SJCRH30 (cell line): ENCODE data around the gene TNC. TPM values are rescaled to one million over a fixed set of nuclear protein-coding genes. Genes with fewer than 3 reads are reported as not detected.

Experiments
- DNase-seq, 2 experiments: peaks; one replicate each; pipeline ENCODE4 v3.0.0-alpha.2; 2015 to 2020
- H3K27ac ChIP-seq: fragments of 250-450 bp; sonication (Bioruptor Pico); 2 replicates; pipeline ENCODE4 v1.5.1; 2020; ENCODE audit warnings: mild to moderate bottlenecking, moderate library complexity
- H3K27me3 ChIP-seq: fragments of 250-450 bp; sonication (Bioruptor Pico); 2 replicates; pipeline ENCODE4 v1.5.1; 2020; ENCODE audit warnings: mild to moderate bottlenecking, moderate library complexity
- H3K36me3 ChIP-seq: fragments of 250-450 bp; sonication (Bioruptor Pico); 2 replicates; pipeline ENCODE4 v1.5.1; 2020; ENCODE audit warnings: mild to moderate bottlenecking, moderate library complexity
- H3K4me1 ChIP-seq: fragments of 250-450 bp; sonication (Bioruptor Pico); 2 replicates; pipeline ENCODE4 v1.5.1; 2020; ENCODE audit warnings: mild to moderate bottlenecking, moderate library complexity
- H3K4me3 ChIP-seq: fragments of 250-450 bp; sonication (Bioruptor Pico); 2 replicates; pipeline ENCODE4 v1.5.1; 2020; ENCODE audit warnings: mild to moderate bottlenecking, moderate library complexity
- H3K9me3 ChIP-seq: fragments of 250-450 bp; sonication (Bioruptor Pico); replicated peaks from 2 replicates; pipeline ENCODE4 v1.5.1; 2020; ENCODE audit warnings: mild to moderate bottlenecking, moderate library complexity
- total RNA-seq: library from RNA; depleted of rRNA; stranded (reverse); fragments of >200 nt; shearing (Covaris generic); gene quantifications from 2 replicates; pipeline ENCODE4 v1.2.3, GENCODE V29; 2014; rRNA removed

Gene TNC
- 181 and 189 TPM in 2 replicates for total RNA-seq

GRCh38 chr9:115117999-115118878, at the start of gene TNC:
TNC (minus strand) TSS chr9:115118157; CDS start chr9:115091018, 27,139 bp downstream.
- no peaks in the 10 kb centered on the region for H3K9me3 ChIP-seq
- DNase-seq = peak; percentile 99 to 100
- peak within 1 kb of the TSS; percentile 87 for H3K27ac ChIP-seq
- H3K4me3 ChIP-seq = peak within 1 kb of the TSS; percentile 60
- H3K27me3 ChIP-seq = no peaks in the 10 kb centered on the region
- H3K4me1 ChIP-seq = peaks cover 33% of the 10 kb centered on the region
- peaks cover 13% of the 10 kb centered on the region for H3K36me3 ChIP-seq

DNA sequence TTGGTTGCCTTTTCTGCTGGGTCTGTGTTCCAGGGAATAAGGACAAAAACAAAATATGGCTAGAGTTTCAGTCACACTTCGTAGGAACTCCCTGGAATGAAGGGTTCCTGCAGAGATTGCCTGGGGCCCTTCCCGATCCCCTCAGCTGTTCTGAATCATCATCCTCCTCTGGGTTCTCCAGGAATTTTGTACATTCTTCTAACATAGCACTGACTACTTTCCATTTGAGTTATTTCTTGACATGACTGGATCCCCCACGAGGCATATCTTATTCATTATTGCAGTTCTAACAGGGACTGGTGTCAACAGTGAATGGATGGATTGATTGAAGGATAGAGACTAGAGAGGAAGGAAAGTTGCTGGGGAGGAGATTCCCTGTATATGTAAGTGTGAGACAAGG, 49.2 kb upstream of the TNC start:
- no peak overlapping the region for H3K4me3 ChIP-seq
- no peaks in the 10 kb centered on the region for H3K36me3 ChIP-seq
- peaks cover 49% of the 10 kb centered on the region for H3K4me1 ChIP-seq
- H3K9me3 ChIP-seq = peaks cover 5% of the 10 kb centered on the region
- no peaks in the 10 kb centered on the region for H3K27me3 ChIP-seq
- DNase-seq = peak; percentile 93 to 97
- H3K27ac ChIP-seq = peak overlapping the region; percentile 67

- no peak for DNase-seq
- peaks cover 41% of the 10 kb centered on the region for H3K4me1 ChIP-seq
- peak overlapping the region; percentile 55 for H3K27ac ChIP-seq
- H3K4me3 ChIP-seq = no peak overlapping the region
- peaks cover 5% of the 10 kb centered on the region for H3K9me3 ChIP-seq
- H3K36me3 ChIP-seq = no peaks in the 10 kb centered on the region
- H3K27me3 ChIP-seq = no peaks in the 10 kb centered on the region
These were observed 47.3 kb upstream of the TNC start for GRCh38 chr9:115165233-115165632.

DNA sequence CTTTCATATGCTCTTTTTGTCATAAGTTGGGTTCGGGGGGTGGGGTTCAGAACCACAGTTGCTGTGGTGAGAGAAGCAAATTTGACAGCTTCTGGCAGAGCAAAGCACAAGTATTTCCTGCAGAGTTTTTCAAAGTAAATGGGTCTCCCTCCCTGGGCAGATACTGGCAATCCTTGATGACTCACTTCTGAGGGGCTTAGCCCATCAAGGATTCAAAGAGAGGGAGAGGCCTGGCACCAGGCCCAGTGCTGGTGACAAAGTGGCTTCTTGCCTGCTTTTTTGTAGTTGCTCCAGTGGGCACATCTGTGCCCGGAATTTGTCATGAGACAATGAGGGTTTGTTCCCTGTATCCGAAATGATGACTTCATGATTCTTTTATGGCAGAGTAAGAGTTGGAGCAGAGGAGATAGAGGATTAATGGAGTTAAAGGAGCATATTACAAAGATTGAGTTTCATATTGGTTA, 46.6 kb upstream of the TNC start:
- Histone ChIP-seq H3K36me3 (no peaks in the 10 kb centered on the region), H3K27ac (peak overlapping the region; percentile 55), H3K27me3 (no peaks in the 10 kb centered on the region), H3K4me3 (no peak overlapping the region), H3K9me3 (peaks cover 5% of the 10 kb centered on the region; the same call in 1 of the 2 replicates), H3K4me1 (peaks cover 41% of the 10 kb centered on the region)
- peak; percentile 98 to 99 for DNase-seq

DNA sequence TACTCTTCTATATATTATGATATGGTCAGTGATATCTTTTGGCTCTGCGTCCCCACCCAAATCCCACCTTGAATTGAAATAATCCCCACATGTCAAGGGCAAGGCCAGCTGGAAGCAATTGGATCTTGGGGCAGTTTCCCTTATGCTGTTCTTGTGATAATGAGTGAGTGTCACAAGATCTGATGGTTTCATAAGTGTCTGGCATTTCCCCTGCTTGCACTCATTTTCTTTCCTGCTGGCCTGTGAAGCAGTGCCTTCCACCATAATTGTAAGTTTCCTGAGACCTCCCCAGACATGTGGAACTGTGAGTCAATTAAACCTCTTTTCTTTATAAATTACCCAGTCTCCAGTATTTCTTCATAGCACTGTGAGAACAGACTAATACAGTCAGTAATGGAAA, 45.0 kb upstream of the TNC start:
- H3K4me1 ChIP-seq = peaks cover 36% of the 10 kb centered on the region
- no peaks in the 10 kb centered on the region for H3K36me3 ChIP-seq
- no peak overlapping the region for H3K27ac ChIP-seq
- H3K27me3 ChIP-seq = no peaks in the 10 kb centered on the region
- no peak for DNase-seq
- H3K9me3 ChIP-seq = peaks cover 5% of the 10 kb centered on the region; the same call in 1 of the 2 replicates
- no peak overlapping the region for H3K4me3 ChIP-seq

DNA sequence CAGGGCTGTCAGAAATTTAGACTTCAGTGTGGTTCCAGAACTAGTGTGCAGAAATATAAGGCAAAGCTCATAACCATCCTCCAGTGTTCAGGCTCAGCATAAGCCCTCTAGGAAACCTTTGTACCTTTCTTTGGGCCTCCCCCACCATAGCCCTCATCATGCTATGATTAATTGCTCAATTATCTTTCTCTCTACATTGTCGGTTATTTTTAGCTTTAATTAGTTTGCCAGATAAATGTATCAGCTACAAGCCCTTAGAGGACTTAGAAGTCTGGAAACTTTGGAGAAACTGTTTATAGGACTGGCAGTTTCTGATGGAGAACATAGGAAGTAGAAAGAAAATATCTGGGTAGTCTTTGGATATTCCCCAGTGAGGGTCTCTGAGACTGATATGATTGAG, 43.5 kb upstream of the TNC start:
- Histone ChIP-seq H3K4me1 (peaks cover 29% of the 10 kb centered on the region), H3K4me3 (no peak overlapping the region), H3K36me3 (no peaks in the 10 kb centered on the region), H3K9me3 (peaks cover 5% of the 10 kb centered on the region; the same call in 1 of the 2 replicates), H3K27me3 (no peaks in the 10 kb centered on the region), H3K27ac (no peak overlapping the region)
- DNase-seq = no peak

DNA sequence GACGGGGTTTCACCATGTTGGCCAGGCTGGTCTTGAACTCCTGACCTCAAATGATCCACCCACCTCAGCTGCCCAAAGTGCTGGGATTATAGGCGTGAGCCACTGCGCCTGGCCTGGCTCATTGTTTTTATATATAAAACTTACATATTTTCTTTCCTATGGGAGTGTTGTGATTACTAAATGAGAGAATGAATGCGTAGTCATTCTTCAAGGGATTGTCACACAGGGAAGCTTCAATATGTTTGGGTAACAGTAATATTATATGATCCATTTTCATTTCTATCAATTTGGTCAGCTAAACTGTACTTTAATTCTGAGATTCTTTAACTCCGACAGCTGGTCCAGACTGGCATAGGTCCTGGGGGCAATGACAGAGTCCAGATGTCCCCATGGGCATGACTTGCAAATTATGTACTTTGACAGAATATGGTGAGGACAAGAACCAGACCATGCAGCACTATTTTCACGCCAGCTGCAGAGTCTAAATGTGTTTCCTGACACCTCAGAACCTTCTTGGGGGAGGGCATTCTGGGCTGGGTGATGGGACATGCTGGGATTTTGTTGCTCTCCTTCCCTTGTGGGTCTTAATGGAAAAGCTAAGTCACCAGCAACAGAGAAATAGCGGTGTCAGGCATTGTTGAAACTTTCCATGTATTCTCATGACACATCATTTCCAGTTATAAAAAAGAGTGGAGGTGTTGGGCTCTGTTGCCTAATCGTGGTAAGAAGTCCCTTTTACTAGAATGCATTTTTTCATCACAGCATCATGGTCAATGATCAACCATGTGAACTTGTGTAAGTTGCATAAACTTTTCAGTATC, 40.9 kb upstream of the TNC start:
- Histone ChIP-seq H3K4me3 (no peak overlapping the region), H3K36me3 (no peaks in the 10 kb centered on the region), H3K27me3 (no peaks in the 10 kb centered on the region), H3K27ac (no peak overlapping the region), H3K4me1 (peaks cover 15% of the 10 kb centered on the region), H3K9me3 (peaks cover 2% of the 10 kb centered on the region; the same call in 1 of the 2 replicates)
- DNase-seq = no peak

DNA sequence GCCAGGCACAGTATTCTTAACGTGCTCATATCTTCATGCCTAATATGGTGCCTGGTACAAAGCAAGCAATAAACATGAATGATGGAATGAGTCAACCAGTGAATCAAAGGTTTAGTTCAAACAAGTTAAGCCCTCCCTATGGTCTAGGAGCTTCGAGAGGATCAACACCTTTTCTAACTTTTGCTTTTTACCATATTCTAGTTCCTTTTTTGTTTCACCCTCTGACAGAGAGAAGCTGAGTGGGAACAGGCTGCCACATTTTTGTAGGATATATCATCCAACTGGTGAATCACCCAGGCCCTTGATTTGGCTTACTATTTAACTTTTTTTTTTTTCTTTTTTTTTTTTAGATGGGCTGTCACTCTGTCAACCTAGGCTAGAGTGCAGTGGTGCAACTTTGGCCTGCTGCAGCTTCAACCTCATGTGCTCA, 39.3 kb upstream of the TNC start:
- Histone ChIP-seq H3K27ac (peak overlapping the region; percentile 4; the same call in 1 of the 2 replicates), H3K4me1 (peaks cover 12% of the 10 kb centered on the region), H3K4me3 (no peak overlapping the region), H3K36me3 (no peaks in the 10 kb centered on the region), H3K27me3 (no peaks in the 10 kb centered on the region), H3K9me3 (no peaks in the 10 kb centered on the region; the same call in 1 of the 2 replicates)
- peak in 1 of 2 experiments; percentile 25 for DNase-seq

- H3K4me1 ChIP-seq = peaks cover 12% of the 10 kb centered on the region
- no peak overlapping the region for H3K4me3 ChIP-seq
- no peaks in the 10 kb centered on the region for H3K27me3 ChIP-seq
- no peaks in the 10 kb centered on the region; the same call in 1 of the 2 replicates for H3K9me3 ChIP-seq
- H3K36me3 ChIP-seq = no peaks in the 10 kb centered on the region
- DNase-seq = peak; percentile 30 to 48
- H3K27ac ChIP-seq = peak overlapping the region; percentile 3; the same call in 1 of the 2 replicates
These were observed 37.1 kb upstream of the TNC start for GRCh38 chr9:115155037-115155436.

DNA sequence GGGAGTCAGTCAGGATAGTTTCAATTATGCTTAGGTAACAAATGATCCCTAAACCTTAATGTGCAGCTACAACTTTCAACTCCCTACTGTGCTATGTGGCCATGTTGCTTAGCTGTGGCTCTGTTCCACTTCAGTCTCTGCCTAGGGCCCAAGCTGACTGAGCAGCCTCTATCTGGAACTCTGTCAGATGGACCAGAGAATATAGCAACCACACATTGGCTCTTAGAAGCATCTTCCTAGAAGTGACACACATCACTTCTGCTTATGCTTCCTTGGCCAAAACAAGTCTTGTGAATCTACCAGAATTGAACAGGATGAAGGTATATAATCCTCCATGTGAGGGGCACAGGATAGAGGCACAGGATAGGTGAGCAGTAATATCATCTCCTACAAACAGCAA, 36.7 kb upstream of the TNC start:
- no peak for DNase-seq
- no peaks in the 10 kb centered on the region for H3K36me3 ChIP-seq
- no peaks in the 10 kb centered on the region for H3K27me3 ChIP-seq
- no peak overlapping the region for H3K4me3 ChIP-seq
- no peaks in the 10 kb centered on the region; the same call in 1 of the 2 replicates for H3K9me3 ChIP-seq
- no peak overlapping the region; the same call in 1 of the 2 replicates for H3K27ac ChIP-seq
- H3K4me1 ChIP-seq = peaks cover 12% of the 10 kb centered on the region

GRCh38 chr9:115152281-115152820, 34.4 kb upstream of the TNC start:
- H3K36me3 ChIP-seq = no peaks in the 10 kb centered on the region
- no peak overlapping the region for H3K4me3 ChIP-seq
- H3K27me3 ChIP-seq = no peaks in the 10 kb centered on the region
- peaks cover 18% of the 10 kb centered on the region for H3K4me1 ChIP-seq
- H3K9me3 ChIP-seq = no peaks in the 10 kb centered on the region; the same call in 1 of the 2 replicates
- DNase-seq = no peak
- H3K27ac ChIP-seq = no peak overlapping the region

GRCh38 chr9:115148721-115149120, 30.8 kb upstream of the TNC start:
- H3K4me3 ChIP-seq = no peak overlapping the region
- no peak for DNase-seq
- no peak overlapping the region for H3K27ac ChIP-seq
- H3K4me1 ChIP-seq = peaks cover 21% of the 10 kb centered on the region
- no peaks in the 10 kb centered on the region for H3K27me3 ChIP-seq
- H3K36me3 ChIP-seq = no peaks in the 10 kb centered on the region
- no peaks in the 10 kb centered on the region; the same call in 1 of the 2 replicates for H3K9me3 ChIP-seq

DNA sequence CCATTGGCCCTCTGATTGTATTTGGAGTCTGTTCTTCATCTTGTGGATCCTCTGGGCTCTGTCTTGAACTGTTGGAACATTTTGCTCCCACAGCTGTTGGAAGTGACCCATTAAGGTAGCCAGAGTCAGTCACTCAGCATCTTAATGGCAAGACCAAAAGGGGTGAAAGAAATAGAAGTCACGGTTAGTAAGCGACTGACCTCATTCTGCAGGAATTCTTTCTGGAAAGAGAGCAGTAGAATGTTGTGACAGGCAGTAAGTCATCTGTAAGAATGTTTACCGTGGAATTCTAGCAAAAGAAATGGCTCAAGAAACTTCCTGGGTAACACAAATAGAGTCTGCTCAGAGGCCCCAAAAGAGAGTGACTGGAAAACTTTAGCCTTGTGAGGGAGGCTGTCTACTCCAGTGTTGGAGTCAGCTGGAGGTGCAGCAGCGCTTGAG, 28.6 kb upstream of the TNC start:
- Histone ChIP-seq H3K4me1 (peaks cover 21% of the 10 kb centered on the region), H3K36me3 (no peaks in the 10 kb centered on the region), H3K27me3 (no peaks in the 10 kb centered on the region), H3K27ac (peak overlapping the region; percentile 50), H3K9me3 (no peaks in the 10 kb centered on the region; the same call in 1 of the 2 replicates), H3K4me3 (no peak overlapping the region)
- peak; percentile 33 to 51 for DNase-seq

DNA sequence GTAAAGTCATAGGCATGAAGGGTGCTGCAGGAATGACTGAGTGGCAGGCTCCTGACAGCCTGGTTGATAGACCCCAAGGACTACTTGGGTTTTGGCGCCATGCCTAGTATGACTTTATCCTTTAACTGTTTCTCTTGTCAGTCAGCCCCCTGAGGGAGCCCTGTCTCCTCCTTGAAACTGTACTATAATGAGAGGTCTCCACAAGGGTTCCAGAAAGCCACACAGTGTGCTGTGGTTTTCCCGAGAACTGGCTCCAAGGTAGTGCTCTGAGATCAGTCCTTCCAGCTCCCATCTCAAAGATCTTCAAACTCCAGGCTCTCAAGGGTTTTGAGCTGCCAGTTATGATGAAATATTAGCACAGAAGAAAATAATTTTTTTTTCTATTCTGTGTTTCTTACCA, 26.7 kb upstream of the TNC start:
- H3K4me3 ChIP-seq = no peak overlapping the region
- no peaks in the 10 kb centered on the region for H3K27me3 ChIP-seq
- H3K4me1 ChIP-seq = peaks cover 21% of the 10 kb centered on the region
- peak in 1 of 2 experiments; percentile 32 for DNase-seq
- H3K27ac ChIP-seq = no peak overlapping the region
- no peaks in the 10 kb centered on the region; the same call in 1 of the 2 replicates for H3K9me3 ChIP-seq
- no peaks in the 10 kb centered on the region for H3K36me3 ChIP-seq
